Measurements from ENCODE around the gene SLC6A7. TPM values are rescaled to one million over a fixed set of nuclear protein-coding genes. Genes with fewer than 3 reads are reported as not detected.

Gene SLC6A7
- total and polyA plus RNA-seq, 12 donors: not detected

GRCh38 chr5:150148117-150148927 lies 41.5 kb upstream of the SLC6A7 start:
- Histone ChIP-seq H3K27me3 (no peaks in the 10 kb centered on the region), H3K9me3 (replicated peaks in 1 of 3) (no peaks in the 10 kb centered on the region), H3K27ac (peak overlapping the region in 2 of 5 donors; percentile 54 to 56), H3K4me3 (no peak overlapping the region), H3K4me1 (replicated peaks in 1 of 2) (peaks cover 8 to 26% of the 10 kb centered on the region in 2 donors), H3K36me3 (replicated peaks in 1 of 2) (no peaks in the 10 kb centered on the region)
- DNase-seq: no peak
- intact Hi-C loops (cut with DNase I): no loop called here
- WGBS, 4 donors: 78 to 80% (median 80%) methylated on average over 10 to 11 of the region's 11 CpGs
- no peak for TF ChIP-seq CTCF (IDR thresholded peaks at IDR 0.05)
- no peak for TF ChIP-seq POLR2A (IDR thresholded peaks at IDR 0.05)

- H3K9me3 ChIP-seq (replicated peaks in 1 of 3): no peaks in the 10 kb centered on the region
- no peak overlapping the region for H3K4me3 ChIP-seq
- no peaks in the 10 kb centered on the region for H3K36me3 ChIP-seq (replicated peaks in 1 of 2)
- H3K4me1 ChIP-seq (replicated peaks in 1 of 2): peaks cover 0 to 13% of the 10 kb centered on the region in 2 donors
- no peak for TF ChIP-seq POLR2A (IDR thresholded peaks at IDR 0.05)
- TF ChIP-seq CTCF (IDR thresholded peaks at IDR 0.05): no peak
- H3K27me3 ChIP-seq: no peaks in the 10 kb centered on the region
- intact Hi-C loops (cut with DNase I): no loop called here
- peak overlapping the region in 1 of 5 donors; percentile 12 for H3K27ac ChIP-seq
- DNase-seq: no peak
Observed at GRCh38 chr5:150149618-150150017, 40.2 kb upstream of the SLC6A7 start.

GRCh38 chr5:150152636-150153462 lies 37.0 kb upstream of the SLC6A7 start:
- WGBS, 4 donors: 57 to 70% (median 66%) methylated on average over 8 to 12 of the region's 12 CpGs

More at GRCh38 chr5:150152636-150153462, 37.0 kb upstream of the SLC6A7 start:
- TF ChIP-seq CTCF (IDR thresholded peaks at IDR 0.05) (no peak), POLR2A (IDR thresholded peaks at IDR 0.05) (no peak)
- Histone ChIP-seq H3K36me3 (replicated peaks in 1 of 2) (no peaks in the 10 kb centered on the region), H3K27ac (peak overlapping the region in 2 of 5 donors; percentile 6 to 84), H3K27me3 (no peaks in the 10 kb centered on the region), H3K9me3 (replicated peaks in 1 of 3) (no peaks in the 10 kb centered on the region), H3K4me1 (replicated peaks in 1 of 2) (peaks cover 12 to 13% of the 10 kb centered on the region in 2 donors), H3K4me3 (peak overlapping the region in 1 of 4 donors; percentile 56)
- DNase-seq: no peak
- intact Hi-C loops (cut with DNase I): no loop called here
